ENCODE data around the gene TMEM35B.
"Not testable (repeated sequence)": the region's sequence is repeated elsewhere in the genome, so short reads cannot be mapped to it uniquely, and the experiment has no call there.

The TMEM35B gene

DNA sequence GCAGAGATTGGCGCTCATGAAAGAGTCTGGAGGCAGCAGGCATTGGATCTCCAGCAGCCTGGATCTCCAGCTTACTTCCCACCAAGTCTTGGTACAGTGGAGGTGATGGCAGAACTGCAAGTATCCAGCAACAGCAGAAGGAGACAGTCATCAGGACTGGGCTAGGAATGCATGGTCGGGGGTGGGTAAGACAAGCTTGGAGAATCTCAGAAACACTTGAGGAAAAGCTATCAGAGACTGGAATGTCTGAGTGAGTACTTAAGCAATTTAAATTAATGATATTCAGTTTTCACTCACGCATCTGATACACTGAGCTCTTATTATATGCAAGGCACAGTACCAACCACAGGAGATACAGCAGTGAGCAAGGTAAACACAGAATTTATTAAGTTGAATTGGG is 9.8 kb downstream of the TMEM35B start:
- no peak for DNase-seq

DNA sequence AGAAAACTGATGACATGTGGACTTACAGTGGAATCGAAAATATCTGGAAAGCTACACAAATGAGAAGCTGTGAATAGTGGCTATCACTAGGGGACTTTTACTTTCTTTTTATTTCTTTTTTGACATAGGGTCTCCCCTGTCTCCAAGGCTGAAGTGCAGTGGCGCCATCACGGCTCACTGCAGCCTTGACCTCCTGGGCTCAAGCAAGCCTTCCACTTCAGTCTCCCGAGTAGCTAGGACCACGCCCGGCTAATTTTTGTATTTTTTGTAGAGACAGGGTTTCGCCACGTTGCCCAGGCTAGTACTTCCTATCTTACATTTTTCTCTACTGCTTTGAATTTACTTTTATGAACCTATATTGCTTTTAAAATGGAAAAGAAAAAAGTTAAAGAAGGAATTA is 10.5 kb downstream of the TMEM35B start:
- no peak for DNase-seq

DNA sequence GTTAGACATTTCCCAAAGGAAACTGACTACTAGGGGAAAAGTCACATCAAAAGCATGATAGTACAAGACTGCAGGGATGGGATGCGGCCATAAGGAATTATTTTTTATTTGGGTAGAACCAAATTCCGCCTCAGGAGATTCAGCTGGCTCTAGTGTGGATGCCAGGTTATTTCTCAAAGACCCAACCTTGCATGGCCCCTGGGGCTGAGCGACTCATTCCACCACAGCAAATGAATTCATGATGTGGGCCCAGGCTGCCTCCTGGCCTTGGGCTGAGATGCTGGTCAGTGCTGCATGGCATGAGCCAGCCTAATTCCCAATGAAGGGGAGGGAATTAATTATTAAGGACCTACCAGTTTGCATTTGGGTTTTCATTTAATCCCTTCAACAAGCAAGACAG is 11.8 kb downstream of the TMEM35B start:
- DNase-seq: no peak

DNA sequence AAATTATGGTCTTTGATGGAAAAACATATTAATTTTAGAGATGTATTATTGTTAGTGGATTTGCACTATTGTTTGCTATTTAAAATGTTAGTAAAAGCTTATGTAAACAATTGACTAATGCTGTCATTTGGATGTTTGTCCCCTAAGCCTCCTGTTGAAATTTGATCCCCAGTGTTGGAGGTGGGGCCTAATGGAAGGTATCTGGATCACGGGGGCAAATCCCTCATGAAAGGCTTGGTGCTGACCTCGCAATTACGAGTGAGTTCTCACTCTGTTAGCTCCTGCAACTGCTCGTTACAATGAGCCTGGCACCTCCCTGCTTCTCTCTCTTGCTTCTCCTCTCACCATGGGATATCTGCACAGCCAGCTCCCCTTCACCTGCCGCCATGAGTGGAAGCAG is 14.3 kb downstream of the TMEM35B start:
- DNase-seq: no peak

DNA sequence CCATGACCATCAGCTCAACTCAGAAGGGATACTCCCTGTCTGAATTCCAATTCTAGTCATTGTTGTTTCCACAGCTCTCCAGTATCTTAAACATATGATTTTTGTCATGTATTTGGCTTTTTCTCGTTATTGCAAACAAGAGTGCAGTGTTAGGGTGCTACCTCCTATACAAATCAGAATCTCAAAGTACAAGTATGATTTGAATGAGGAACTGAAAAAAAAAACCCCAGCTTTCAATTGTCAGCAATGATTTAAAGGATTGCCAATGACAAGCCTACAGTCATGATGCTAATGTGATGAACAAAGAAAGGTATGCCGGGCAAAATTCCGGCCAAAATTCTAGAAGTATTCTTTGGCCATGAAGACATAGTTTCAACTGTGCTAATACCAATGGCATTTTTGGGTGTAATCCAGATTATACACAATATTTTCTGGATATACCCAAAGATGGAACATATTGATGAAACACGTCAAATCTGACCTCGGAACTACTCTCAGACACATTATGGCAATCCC is 14.9 kb downstream of the TMEM35B start:
- no peak for DNase-seq

DNA sequence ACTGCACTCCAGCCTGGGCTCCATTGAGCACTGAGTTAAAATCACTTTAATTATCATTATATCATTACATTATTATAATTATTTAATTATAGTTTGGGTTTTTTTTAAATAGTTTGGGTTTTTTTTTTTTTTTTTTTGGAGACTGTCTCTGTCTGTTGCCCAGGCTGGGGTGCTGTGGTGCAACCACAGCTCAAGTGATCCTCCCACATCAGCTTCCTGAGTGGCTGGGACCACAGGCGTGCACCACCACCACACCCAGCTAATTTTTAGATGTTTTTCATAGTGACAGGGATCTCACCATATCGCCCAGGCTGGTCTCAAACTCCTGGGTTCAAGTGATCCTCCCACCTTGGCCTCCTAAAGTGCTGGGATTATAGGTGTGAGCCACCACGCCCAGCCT is 16.9 kb downstream of the TMEM35B start:
- DNase-seq: not testable (repeated sequence)

DNA sequence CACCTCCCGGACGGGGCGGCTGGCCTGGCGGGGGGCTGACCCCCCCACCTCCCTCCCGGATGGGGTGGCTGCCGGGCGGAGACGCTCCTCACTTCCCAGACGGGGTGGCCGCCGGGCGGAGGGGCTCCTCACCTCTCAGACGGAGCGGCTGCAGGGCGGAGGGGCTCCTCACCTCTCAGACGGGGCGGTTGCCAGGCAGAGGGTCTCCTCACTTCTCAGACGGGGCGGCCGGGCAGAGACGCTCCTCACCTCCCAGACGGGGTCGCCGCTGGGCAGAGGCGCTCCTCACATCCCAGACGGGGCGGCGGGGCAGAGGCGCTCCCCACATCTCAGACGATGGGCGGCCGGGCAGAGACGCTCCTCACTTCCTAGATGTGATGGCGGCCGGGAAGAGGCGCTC is 17.5 kb downstream of the TMEM35B start:
- not testable (repeated sequence) for DNase-seq

DNA sequence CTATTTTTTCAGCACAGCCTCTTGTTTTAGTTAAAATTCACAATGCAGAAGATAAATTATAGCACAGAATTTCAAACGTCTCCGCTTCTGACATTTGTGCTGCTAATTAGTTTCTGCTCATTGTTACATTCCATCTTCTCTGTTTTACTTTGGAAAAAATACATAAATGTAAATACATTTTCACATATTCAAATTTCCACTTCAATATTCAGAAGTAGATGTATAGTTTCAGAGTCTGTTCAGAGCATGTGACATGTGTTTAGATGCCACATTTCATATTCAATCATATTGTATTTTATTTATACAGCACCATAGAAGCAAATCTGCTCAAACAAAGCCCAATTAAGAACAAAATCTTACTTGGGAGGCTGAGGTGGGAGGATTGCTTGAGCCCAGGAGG is 19.6 kb downstream of the TMEM35B start:
- DNase-seq: no peak

DNA sequence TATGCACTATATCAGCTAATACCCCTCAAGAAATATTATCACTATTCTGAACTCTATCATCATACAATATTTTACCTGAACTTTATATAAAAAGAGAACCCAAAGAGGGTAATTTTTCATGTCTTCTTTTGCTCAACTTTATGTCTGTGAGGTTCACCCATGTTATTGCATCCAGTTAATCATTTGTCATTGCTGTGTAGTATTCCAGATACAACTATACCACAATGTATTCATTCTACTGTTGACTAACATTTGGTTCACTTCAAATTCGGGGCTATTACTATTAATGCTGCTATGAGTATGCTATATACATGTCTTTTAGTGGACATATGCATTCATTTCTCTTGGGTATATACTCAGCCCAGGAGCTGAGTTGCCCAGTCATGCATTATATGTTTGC is 34.7 kb downstream of the TMEM35B start:
- no peak for DNase-seq

DNA sequence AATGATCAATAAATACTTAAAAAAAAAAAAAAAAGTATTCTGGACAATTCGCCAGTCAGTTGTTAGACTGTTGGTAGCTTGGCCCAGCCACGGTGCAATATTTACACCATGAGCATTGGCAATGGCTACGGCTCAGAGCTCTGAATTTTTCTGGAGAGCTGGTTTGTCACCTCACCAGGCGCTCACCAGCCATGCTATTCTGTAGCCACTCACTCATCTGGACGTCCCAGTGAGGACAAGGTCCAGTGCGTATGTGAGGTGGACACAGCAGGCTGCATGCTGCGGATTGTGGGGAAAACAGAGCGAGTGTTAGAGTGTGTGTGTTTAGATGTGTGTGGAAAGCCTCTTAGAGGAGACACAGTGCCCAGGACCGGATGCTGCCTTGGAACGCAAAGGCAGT is 36.4 kb downstream of the TMEM35B start:
- DNase-seq: not testable (repeated sequence)

DNA sequence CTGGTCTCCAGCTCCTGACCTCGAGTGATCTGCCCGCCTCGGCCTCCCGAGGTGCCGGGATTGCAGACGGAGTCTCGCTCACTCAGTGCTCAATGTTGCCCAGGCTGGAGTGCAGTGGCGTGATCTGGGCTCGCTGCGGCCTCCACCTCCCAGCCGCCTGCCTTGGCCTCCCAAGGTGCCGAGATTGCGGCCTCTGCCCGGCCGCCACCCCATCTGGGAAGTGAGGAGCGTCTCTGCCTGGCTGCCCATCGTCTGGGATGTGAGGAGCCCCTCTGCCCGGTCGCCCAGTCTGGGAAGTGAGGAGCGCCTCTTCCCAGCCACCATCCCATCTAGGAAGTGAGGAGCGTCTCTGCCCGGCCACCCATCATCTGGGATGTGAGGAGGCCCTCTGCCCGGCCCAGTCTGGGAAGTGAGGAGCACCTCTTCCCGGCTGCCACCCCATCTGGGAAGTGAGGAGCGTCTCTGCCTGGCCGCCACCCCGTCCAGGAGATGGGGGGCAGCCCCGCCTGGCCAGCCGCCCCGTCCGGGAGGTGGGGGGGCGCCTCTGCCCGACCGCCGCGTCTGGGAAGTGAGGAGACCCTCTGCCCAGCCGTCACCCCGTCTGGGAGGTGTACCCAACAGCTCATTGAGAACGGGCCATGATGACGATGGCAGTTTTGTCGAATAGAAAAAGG is 37.4 kb downstream of the TMEM35B start:
- DNase-seq: not testable (repeated sequence)

DNA sequence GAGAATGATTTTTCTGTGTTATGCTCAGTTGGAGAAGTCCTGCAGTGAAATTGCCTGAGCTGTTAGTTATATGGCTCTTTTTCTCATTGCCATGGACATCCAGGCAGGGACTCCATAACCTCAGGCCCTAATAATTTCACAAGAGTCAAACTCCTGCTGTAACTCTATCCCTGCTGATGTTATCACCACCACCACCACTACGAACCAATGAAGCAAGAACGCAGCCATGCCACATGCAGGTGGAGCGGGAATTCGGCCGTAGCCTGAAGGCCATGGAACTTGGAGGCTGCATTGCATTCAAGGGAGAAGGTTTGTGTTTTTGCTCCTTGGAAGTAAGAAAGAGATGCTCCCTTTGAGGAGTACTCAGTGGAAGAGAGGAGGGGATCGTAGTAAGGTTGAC is 38.9 kb downstream of the TMEM35B start:
- DNase-seq: no peak

DNA sequence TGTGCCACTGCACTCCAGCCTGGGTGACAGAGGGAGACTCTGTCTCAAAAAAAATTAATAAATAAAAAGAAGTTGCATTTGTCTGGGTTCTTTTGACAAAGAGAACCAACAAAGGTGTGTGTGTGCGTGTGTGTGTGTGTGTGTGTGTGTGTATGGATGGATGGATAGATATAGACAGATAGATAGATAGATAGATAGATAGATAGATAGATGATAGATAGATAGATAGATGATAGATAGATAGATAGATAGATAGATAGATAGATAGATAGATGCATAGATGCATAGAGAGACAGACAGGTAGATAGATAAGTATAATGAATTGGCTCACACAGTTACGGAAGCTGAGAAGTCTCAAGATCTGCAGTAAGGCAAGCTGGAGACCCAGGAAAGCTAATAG is 43.3 kb downstream of the TMEM35B start:
- not testable (repeated sequence) for DNase-seq

All from activated CD4-positive, alpha-beta T cell treated with anti-CD3 and anti-CD28 coated beads, Interleukin-2, amount 50 U/mL, for 16 hours (primary cell).